Large intestine (tissue), 3 donors: ENCODE data around the gene RNF34. TPM values are rescaled to one million over a fixed set of nuclear protein-coding genes. Genes with fewer than 3 reads are reported as not detected.
A peak's percentile ranks its signal among the peaks of the same experiment; 100 is the strongest.

Experiments used
- DNase-seq, 2 donors: peaks; one replicate each; pipeline versions ENCODE4 v3.0.0 to v3.0.0-alpha.2; 2013
- H3K27ac ChIP-seq: one replicate; pipeline ENCODE4 v1.5.1; 2013; ENCODE audit warnings: low read length
- H3K27me3 ChIP-seq: 2 replicates; pipeline ENCODE4 v1.6.1; 2013; ENCODE audit warnings: low read length; ENCODE audit not compliant: control insufficient read depth, insufficient read depth
- H3K36me3 ChIP-seq: 2 replicates; pipeline ENCODE4 v1.6.1; 2013; ENCODE audit warnings: low read length; ENCODE audit not compliant: control insufficient read depth, insufficient read depth
- H3K4me1 ChIP-seq: one replicate; pipeline ENCODE4 v1.6.1; 2013; ENCODE audit warnings: low read length; ENCODE audit not compliant: control insufficient read depth, insufficient read depth
- H3K4me3 ChIP-seq: one replicate; pipeline ENCODE4 v1.5.1; 2013; ENCODE audit warnings: low read length
- H3K9me3 ChIP-seq: one replicate; pipeline ENCODE4 v1.6.1; 2013; ENCODE audit warnings: mild to moderate bottlenecking, low read depth, low read length, moderate library complexity; ENCODE audit not compliant: control insufficient read depth
- WGBS: methylation state at CpG from one replicate; pipeline ENCODE4 v1.1.5; 2013; ENCODE audit warnings: low lambda C conversion rate; ENCODE audit not compliant: insufficient coverage; 5-methylcytosine and 5-hydroxymethylcytosine counted together
- polyA plus RNA-seq: library from polyadenylated mRNA; unstranded; fragments of 120-200 nt; gene quantifications from one replicate; pipeline ENCODE4 v1.2.1, GENCODE V29; 2013

RNF34 gene
- polyA plus RNA-seq, 1 donor: 39.2 TPM

- WGBS: 100% methylated on average over 1 of the region's 11 CpGs
- no peaks in the 10 kb centered on the region for H3K4me1 ChIP-seq
- DNase-seq: no peak
- H3K27me3 ChIP-seq: no peaks in the 10 kb centered on the region
- no peak overlapping the region for H3K27ac ChIP-seq
- no peaks in the 10 kb centered on the region for H3K9me3 ChIP-seq
- peaks cover 65% of the 10 kb centered on the region for H3K36me3 ChIP-seq
- H3K4me3 ChIP-seq: no peak overlapping the region
Observed at GRCh38 chr12:121432740-121433480, 33.0 kb downstream of the RNF34 start.

GRCh38 chr12:121436706-121437105 is 36.8 kb downstream of the RNF34 start:
- H3K36me3 ChIP-seq: peaks cover 58% of the 10 kb centered on the region
- no peak for DNase-seq

GRCh38 chr12:121438905-121439304 is 39.0 kb downstream of the RNF34 start:
- H3K27ac ChIP-seq: no peak overlapping the region
- DNase-seq: no peak
- peaks cover 62% of the 10 kb centered on the region for H3K36me3 ChIP-seq
- H3K4me1 ChIP-seq: peaks cover 4% of the 10 kb centered on the region
- WGBS: no CpG with 5 or more reads among the region's 12 CpGs
- no peaks in the 10 kb centered on the region for H3K27me3 ChIP-seq
- H3K4me3 ChIP-seq: no peak overlapping the region
- H3K9me3 ChIP-seq: no peaks in the 10 kb centered on the region

More at GRCh38 chr12:121436706-121437105, 36.8 kb downstream of the RNF34 start:
- Histone ChIP-seq H3K9me3 (no peaks in the 10 kb centered on the region), H3K4me3 (no peak overlapping the region), H3K27me3 (no peaks in the 10 kb centered on the region), H3K27ac (no peak overlapping the region), H3K4me1 (no peaks in the 10 kb centered on the region)
- WGBS: no CpG with 5 or more reads among the region's 2 CpGs

- Histone ChIP-seq H3K4me3 (no peak overlapping the region), H3K27me3 (no peaks in the 10 kb centered on the region), H3K27ac (no peak overlapping the region), H3K4me1 (peaks cover 7% of the 10 kb centered on the region), H3K9me3 (no peaks in the 10 kb centered on the region), H3K36me3 (peaks cover 66% of the 10 kb centered on the region)
- no CpG with 5 or more reads among the region's 16 CpGs for WGBS
- no peak for DNase-seq
Observed at GRCh38 chr12:121439715-121440114, 39.8 kb downstream of the RNF34 start.

- DNase-seq: no peak
- no peaks in the 10 kb centered on the region for H3K9me3 ChIP-seq
- WGBS: no CpG with 5 or more reads among the region's 15 CpGs
- H3K27me3 ChIP-seq: no peaks in the 10 kb centered on the region
- H3K27ac ChIP-seq: no peak overlapping the region
- H3K4me3 ChIP-seq: no peak overlapping the region
- peaks cover 7% of the 10 kb centered on the region for H3K4me1 ChIP-seq
- H3K36me3 ChIP-seq: peaks cover 66% of the 10 kb centered on the region
Observed at GRCh38 chr12:121440768-121441167, 40.9 kb downstream of the RNF34 start.

- no CpG with 5 or more reads among the region's 17 CpGs for WGBS
- H3K36me3 ChIP-seq: peaks cover 63% of the 10 kb centered on the region
- no peak for DNase-seq
- H3K4me3 ChIP-seq: no peak overlapping the region
- no peaks in the 10 kb centered on the region for H3K27me3 ChIP-seq
- no peaks in the 10 kb centered on the region for H3K9me3 ChIP-seq
- H3K4me1 ChIP-seq: peaks cover 7% of the 10 kb centered on the region
- H3K27ac ChIP-seq: no peak overlapping the region
Observed at GRCh38 chr12:121441555-121441954, 41.6 kb downstream of the RNF34 start.

- H3K36me3 ChIP-seq: peaks cover 58% of the 10 kb centered on the region
- H3K4me1 ChIP-seq: peaks cover 7% of the 10 kb centered on the region
- no peak overlapping the region for H3K27ac ChIP-seq
- no peak for DNase-seq
- H3K4me3 ChIP-seq: no peak overlapping the region
- H3K9me3 ChIP-seq: no peaks in the 10 kb centered on the region
- no peaks in the 10 kb centered on the region for H3K27me3 ChIP-seq
- no CpG with 5 or more reads among the region's 68 CpGs for WGBS
Observed at GRCh38 chr12:121442028-121442948, 42.4 kb downstream of the RNF34 start.

GRCh38 chr12:121443193-121443870 is 43.4 kb downstream of the RNF34 start:
- Histone ChIP-seq H3K9me3 (no peaks in the 10 kb centered on the region), H3K27ac (no peak overlapping the region), H3K4me3 (no peak overlapping the region), H3K36me3 (peaks cover 58% of the 10 kb centered on the region), H3K27me3 (no peaks in the 10 kb centered on the region), H3K4me1 (peaks cover 7% of the 10 kb centered on the region)
- no CpG with 5 or more reads among the region's 20 CpGs for WGBS
- DNase-seq: peak; percentile 66 to 71

GRCh38 chr12:121443911-121444841 is 44.3 kb downstream of the RNF34 start:
- Histone ChIP-seq H3K27me3 (no peaks in the 10 kb centered on the region), H3K27ac (no peak overlapping the region), H3K36me3 (peaks cover 56% of the 10 kb centered on the region), H3K4me3 (no peak overlapping the region), H3K9me3 (no peaks in the 10 kb centered on the region), H3K4me1 (peaks cover 7% of the 10 kb centered on the region)
- WGBS: no CpG with 5 or more reads among the region's 45 CpGs
- no peak for DNase-seq
